GM12801 (cell line): Measurements from ENCODE around the gene LDHAL6A.

ENCODE experiments used
- CTCF ChIP-seq: IDR thresholded peaks from one replicate; pipeline ENCODE4 v1.5.1; 2011; ENCODE audit warnings: control low read depth; ENCODE audit not compliant: insufficient read length; ENCODE audit errors: extremely low read depth

Gene LDHAL6A

DNA sequence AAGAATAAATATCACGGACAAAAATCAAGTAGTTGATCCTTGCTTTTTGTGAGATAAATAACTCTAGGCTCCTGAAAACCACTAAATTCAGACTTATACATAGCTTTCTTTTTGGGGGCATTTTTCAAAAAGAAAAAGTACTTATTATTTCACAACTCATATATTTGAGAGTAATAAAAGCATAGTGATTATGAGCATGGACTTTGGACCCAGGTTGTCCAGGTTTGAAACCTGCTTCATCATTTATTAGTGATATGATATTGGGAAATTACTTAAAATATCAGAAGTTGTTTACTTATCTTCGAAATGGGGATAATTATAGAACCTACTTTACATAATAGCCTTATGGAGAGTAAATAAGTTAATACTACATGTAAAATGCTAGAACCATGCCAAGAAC lies 17.0 kb upstream of the LDHAL6A start:
- TF ChIP-seq CTCF = no peak

DNA sequence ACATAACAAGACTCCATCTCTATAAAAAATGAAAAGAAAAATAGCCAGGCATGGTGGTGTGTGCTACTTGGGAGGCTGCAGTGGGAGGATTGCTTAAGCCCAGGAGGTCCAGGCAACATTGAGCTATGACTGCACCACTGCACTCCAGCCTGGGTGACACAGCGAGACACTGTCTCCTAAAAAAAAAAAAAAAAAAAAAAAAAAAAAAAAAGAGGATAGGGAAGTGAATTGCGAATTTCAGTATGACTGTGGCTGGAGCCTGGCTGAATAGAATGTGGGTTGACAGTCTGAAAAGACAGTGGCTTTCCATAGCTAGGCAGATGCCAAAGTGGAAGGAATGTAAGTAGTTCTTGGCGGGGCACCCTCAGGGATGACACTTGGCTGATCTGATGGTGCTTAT lies 6.4 kb upstream of the LDHAL6A start:
- TF ChIP-seq CTCF = no peak

DNA sequence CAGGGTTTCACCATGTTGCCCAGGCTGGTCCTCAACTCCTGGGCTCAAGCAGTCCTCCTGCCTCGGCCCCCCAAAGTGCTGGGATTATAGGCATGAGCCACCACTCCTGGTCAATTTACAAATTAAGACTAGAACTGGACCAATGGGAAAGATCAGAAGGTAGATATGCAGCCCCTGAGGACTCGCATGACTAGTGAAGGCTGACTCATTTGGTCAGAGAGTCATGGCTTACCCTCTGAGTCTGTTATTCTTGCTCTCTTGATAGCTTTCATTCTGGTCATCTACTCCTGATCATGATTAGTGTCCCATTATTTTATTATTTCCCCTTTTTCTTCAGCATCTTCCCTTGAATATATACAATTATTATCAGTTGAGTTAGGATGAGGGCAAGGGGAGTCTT lies 2.7 kb upstream of the LDHAL6A start:
- TF ChIP-seq CTCF = no peak

DNA sequence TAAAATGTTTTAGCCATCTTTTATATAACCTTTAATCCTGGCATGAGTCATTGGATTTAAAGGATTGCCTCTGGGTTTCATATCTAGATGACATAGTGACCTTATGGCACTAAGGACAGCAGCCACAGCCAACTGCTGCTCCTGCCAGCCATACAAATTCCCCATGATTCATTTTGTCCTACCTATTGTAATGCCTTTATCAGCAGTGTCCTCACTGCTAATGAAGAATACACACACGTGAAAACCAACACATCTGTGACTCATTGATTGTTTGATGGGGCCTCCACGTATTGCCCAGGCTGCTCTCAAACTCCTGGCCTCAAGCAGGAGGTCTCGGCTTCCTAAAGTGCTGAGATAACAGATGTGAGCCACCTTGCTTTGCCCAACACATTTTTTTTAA lies 1.8 kb downstream of the LDHAL6A start:
- no peak for TF ChIP-seq CTCF

DNA sequence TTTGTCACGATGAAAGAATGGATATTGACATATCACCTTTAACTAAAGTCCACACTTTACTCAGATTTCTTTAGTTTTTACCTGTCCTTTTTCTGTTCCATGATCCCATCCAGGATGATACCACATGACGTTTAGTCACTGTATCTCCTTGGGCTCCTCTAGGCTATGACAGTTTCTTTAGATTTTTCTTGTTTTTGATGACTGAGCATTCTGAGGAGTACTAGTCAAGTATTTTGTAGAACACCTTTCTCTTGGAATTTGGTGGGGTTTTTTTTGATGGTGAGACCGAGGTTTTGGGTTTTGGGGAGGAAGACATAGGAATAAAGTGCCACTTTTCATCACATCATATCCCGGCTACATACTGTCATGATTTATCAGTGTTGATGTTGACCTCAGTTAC lies 4.0 kb downstream of the LDHAL6A start:
- no peak for TF ChIP-seq CTCF

DNA sequence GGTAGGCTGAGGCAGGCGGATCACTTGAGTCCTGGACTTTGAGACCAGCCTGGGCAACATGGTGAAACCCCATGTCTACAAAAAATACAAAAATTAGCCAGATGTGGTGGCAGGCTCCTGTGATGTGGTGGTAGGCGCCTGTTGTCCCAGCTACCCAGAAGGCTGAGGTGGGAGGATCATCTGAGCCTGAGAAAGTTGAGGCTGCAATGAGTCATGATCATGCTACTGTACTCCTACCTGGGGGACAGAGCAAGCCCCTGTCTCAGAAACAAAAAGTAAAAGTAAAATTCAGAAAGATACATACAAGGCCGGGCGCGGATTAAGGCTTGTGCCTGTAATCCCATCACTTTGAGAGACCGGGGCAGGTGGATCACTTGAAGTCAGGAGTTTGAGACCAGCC lies 6.3 kb downstream of the LDHAL6A start:
- no peak for TF ChIP-seq CTCF

DNA sequence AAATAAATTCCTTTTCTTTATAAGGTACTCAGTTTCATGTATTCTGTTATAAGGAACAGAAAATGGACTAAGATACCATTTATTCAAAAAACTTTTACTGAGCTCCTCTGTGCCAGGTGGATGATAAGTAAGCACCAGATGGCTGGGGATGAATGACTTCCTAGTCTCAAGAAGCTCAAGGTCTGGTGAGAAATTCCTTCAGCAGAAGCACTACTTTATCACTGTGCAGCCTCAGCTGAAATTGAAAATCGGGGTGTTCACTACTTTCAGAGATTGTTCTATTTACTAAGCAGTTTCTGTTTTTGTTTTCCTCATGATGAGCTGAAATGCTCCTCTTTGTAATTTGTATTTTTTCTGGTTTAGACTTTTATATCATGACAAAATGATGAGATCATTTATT lies 7.8 kb downstream of the LDHAL6A start:
- TF ChIP-seq CTCF = no peak

GRCh38 chr11:18466402-18466801 lies 10.7 kb downstream of the LDHAL6A start:
- TF ChIP-seq CTCF = no peak
